Fibroblast of peridontal ligament (primary cell): ENCODE measurements around the gene CTDSP2.
"Not testable (repeated sequence)": the region's sequence is repeated elsewhere in the genome, so short reads cannot be mapped to it uniquely, and the experiment has no call there.

Experiments used
- DNase-seq: peaks from one replicate; pipeline ENCODE4 v3.0.0-alpha.2; 2010; ENCODE audit errors: extremely low read depth

Gene CTDSP2

GRCh38 chr12:57835366-57836288 is 10.9 kb downstream of the CTDSP2 start:
- DNase-seq: peak; percentile 29

- no peak for DNase-seq
These were observed 12.2 kb downstream of the CTDSP2 start for GRCh38 chr12:57834086-57834876.

- DNase-seq: no peak
These were observed 12.9 kb downstream of the CTDSP2 start for GRCh38 chr12:57833672-57834071.

- no peak for DNase-seq
These were observed 13.6 kb downstream of the CTDSP2 start for GRCh38 chr12:57832966-57833365.

- DNase-seq: no peak
These were observed 16.1 kb downstream of the CTDSP2 start for GRCh38 chr12:57830393-57830792.

- no peak for DNase-seq
These were observed 17.3 kb downstream of the CTDSP2 start for GRCh38 chr12:57829025-57829777.

- no peak for DNase-seq
These were observed 19.6 kb downstream of the CTDSP2 start for GRCh38 chr12:57826966-57827365.

- no peak for DNase-seq
These were observed 20.1 kb downstream of the CTDSP2 start for GRCh38 chr12:57826400-57826799.

GRCh38 chr12:57825451-57825850 is 21.1 kb downstream of the CTDSP2 start:
- no peak for DNase-seq

GRCh38 chr12:57823908-57824640 is 22.5 kb downstream of the CTDSP2 start:
- DNase-seq: no peak

- no peak for DNase-seq
These were observed 23.2 kb downstream of the CTDSP2 start for GRCh38 chr12:57823131-57823907.

GRCh38 chr12:57822392-57823130 is 24.0 kb downstream of the CTDSP2 start:
- no peak for DNase-seq

- DNase-seq: no peak
These were observed 24.9 kb downstream of the CTDSP2 start for GRCh38 chr12:57821474-57822214.

GRCh38 chr12:57821015-57821414 is 25.5 kb downstream of the CTDSP2 start:
- DNase-seq: not testable (repeated sequence)

GRCh38 chr12:57820119-57820518 is 26.4 kb downstream of the CTDSP2 start:
- DNase-seq: not testable (repeated sequence)

GRCh38 chr12:57817990-57818331 is 28.6 kb downstream of the CTDSP2 start:
- DNase-seq: not testable (repeated sequence)

- DNase-seq: no peak
These were observed 29.1 kb downstream of the CTDSP2 start for GRCh38 chr12:57817261-57817989.

GRCh38 chr12:57816855-57817151 is 29.7 kb downstream of the CTDSP2 start:
- DNase-seq: no peak
